SK-N-SH treated with all-trans-retinoic acid at 6 μM for 48 hours (cell line): ENCODE measurements around the gene GNG14.

ENCODE experiments used
- ATAC-seq: fragments of 200-7000 bp; cut with Tn5 transposase; 3 replicates; pipeline ENCODE4 v1.9.1; 2020; ENCODE audit warnings: mild to moderate bottlenecking, moderate library complexity
- BACH2 ChIP-seq: fragments of 250-450 bp; sonication (Bioruptor Pico); IDR thresholded peaks from 2 replicates; pipeline ENCODE4 v1.9.0; 2021; ENCODE audit warnings: mild to moderate bottlenecking, borderline replicate concordance
- CSDC2 ChIP-seq: fragments of 250-450 bp; sonication (Bioruptor Pico); IDR thresholded peaks from 2 replicates; pipeline ENCODE4 v1.5.0; 2020; ENCODE audit warnings: mild to moderate bottlenecking, moderate library complexity
- GLIS3 ChIP-seq: fragments of 250-450 bp; sonication (Bioruptor Pico); IDR thresholded peaks from 2 replicates; pipeline ENCODE4 v1.5.0; 2020; ENCODE audit warnings: mild to moderate bottlenecking, moderate library complexity
- ISL1 ChIP-seq: fragments of 250-450 bp; sonication (Bioruptor Pico); IDR thresholded peaks from 2 replicates; pipeline ENCODE4 v2.1.2; 2022; ENCODE audit warnings: mild to moderate bottlenecking, moderate library complexity
- OSR1 ChIP-seq: fragments of 250-450 bp; sonication (Bioruptor Pico); IDR thresholded peaks from 2 replicates; pipeline ENCODE4 v1.8.0; 2022; ENCODE audit warnings: moderate library complexity, mild to moderate bottlenecking, inconsistent platforms
- PPARA ChIP-seq: fragments of 250-450 bp; sonication (Bioruptor Pico); IDR thresholded peaks from 2 replicates; pipeline ENCODE4 v1.5.0; 2020; ENCODE audit warnings: mild to moderate bottlenecking, borderline replicate concordance
- RARB ChIP-seq: fragments of 250-450 bp; sonication (Bioruptor Pico); IDR thresholded peaks from 2 replicates; pipeline ENCODE4 v1.8.0; 2021; ENCODE audit warnings: mild to moderate bottlenecking, moderate library complexity
- SNAI2 ChIP-seq: fragments of 250-450 bp; sonication (Bioruptor Pico); IDR thresholded peaks from 2 replicates; pipeline ENCODE4 v1.5.0; 2020; ENCODE audit warnings: mild to moderate bottlenecking, moderate library complexity
- TCF4 ChIP-seq: fragments of 250-450 bp; sonication (Bioruptor Pico); IDR thresholded peaks from 2 replicates; pipeline ENCODE4 v1.8.0; 2021; ENCODE audit warnings: mild to moderate bottlenecking, moderate library complexity, borderline replicate concordance
- TOX ChIP-seq: fragments of 250-450 bp; sonication (Bioruptor Pico); IDR thresholded peaks from 2 replicates; pipeline ENCODE4 v1.8.0; 2021; ENCODE audit warnings: mild to moderate bottlenecking, moderate library complexity, borderline replicate concordance
- ZC3H10 ChIP-seq: fragments of 250-450 bp; sonication (Bioruptor Pico); IDR thresholded peaks from 2 replicates; pipeline ENCODE4 v1.5.1; 2021; ENCODE audit warnings: mild to moderate bottlenecking, moderate library complexity
- ZFP3 ChIP-seq: fragments of 250-450 bp; sonication (Bioruptor Pico); IDR thresholded peaks from 2 replicates; pipeline ENCODE4 v1.5.0; 2020; ENCODE audit warnings: mild to moderate bottlenecking, moderate library complexity
- ZFP30 ChIP-seq: fragments of 450-650 bp; formaldehyde crosslinking; IDR thresholded peaks from 2 replicates; pipeline ENCODE4 v1.5.0; 2022; ENCODE audit warnings: mild to moderate bottlenecking, moderate library complexity
- ZNF565 ChIP-seq: fragments of 450-650 bp; formaldehyde crosslinking; conservative IDR thresholded peaks from 2 replicates; pipeline ENCODE4 v1.5.0; 2020; ENCODE audit warnings: low read depth, mild to moderate bottlenecking, moderate library complexity
- ZNF70 ChIP-seq: fragments of 450-650 bp; formaldehyde crosslinking; IDR thresholded peaks from 2 replicates; pipeline ENCODE4 v1.5.0; 2020; ENCODE audit warnings: mild to moderate bottlenecking, moderate library complexity
- TF ChIP-seq, protein P1 (sequence below): fragments of 250-450 bp; sonication (Bioruptor Pico); IDR thresholded peaks from 2 replicates; pipeline ENCODE4 v1.5.0; 2020; ENCODE audit warnings: mild to moderate bottlenecking, moderate library complexity
- TF ChIP-seq, protein P2 (sequence below): fragments of 250-450 bp; sonication (Bioruptor Pico); IDR thresholded peaks from 2 replicates; pipeline ENCODE4 v1.5.1; 2021; ENCODE audit warnings: mild to moderate bottlenecking, moderate library complexity
- TF ChIP-seq, protein P3 (sequence below): fragments of 250-450 bp; sonication (Bioruptor Pico); IDR thresholded peaks from 2 replicates; pipeline ENCODE4 v1.8.0; 2021; ENCODE audit warnings: low read depth, mild to moderate bottlenecking, moderate library complexity, borderline replicate concordance
- TF ChIP-seq, protein P4 (sequence below): fragments of 250-450 bp; sonication (Bioruptor Pico); IDR thresholded peaks from 2 replicates; pipeline ENCODE4 v1.8.0; 2020; ENCODE audit warnings: mild to moderate bottlenecking, moderate library complexity, borderline replicate concordance
- TF ChIP-seq, protein P5 (sequence below): fragments of 250-450 bp; sonication (Bioruptor Pico); IDR thresholded peaks from 2 replicates; pipeline ENCODE4 v1.5.1; 2020; ENCODE audit warnings: low read depth, mild to moderate bottlenecking, moderate library complexity

Gene GNG14

DNA sequence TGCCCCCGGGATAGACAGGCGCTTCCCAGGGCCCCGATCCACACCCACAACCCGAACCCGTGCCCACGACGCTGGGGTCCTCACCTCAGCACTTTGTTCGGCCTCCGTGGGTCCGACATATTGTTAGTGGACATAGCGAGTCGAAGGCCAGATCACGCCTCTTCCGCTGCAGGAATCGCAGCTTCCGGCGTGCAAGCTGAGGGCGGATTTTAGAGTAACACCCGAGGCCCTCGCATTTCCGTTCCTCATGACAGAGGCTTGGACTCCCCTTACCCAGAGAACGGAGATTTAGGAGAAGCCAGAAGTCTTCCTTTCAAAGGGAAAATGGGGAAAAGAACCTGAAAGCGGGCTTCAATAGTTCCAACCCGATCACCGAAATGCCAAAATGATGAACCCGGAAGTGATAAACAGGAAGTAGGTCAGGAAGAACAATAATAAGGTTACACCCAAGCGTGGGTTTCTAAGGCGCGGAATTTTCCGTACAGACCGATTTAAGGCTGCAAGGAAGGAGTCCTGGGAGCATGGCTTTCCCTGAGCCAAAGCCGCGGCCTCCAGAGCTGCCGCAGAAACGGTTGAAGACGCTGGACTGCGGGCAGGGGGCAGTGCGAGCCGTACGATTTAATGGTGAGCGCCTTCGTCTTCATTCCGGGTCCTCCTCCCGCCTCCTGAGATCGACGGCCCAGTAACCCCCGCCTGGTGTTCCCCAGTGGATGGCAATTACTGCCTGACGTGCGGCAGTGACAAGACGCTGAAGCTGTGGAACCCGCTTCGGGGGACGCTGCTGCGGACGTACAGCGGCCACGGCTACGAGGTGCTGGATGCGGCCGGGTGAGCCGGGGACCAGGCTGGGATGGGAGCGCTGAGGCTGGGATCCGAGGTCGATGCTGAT, 18.3 kb upstream of the GNG14 start:
- no peak for TF ChIP-seq OSR1 (CRISPR knock-in tag)
- no peak for TF ChIP-seq TOX (CRISPR knock-in tag)
- TF ChIP-seq RARB (CRISPR knock-in tag): no peak
- TF ChIP-seq GLIS3 (CRISPR knock-in tag): no peak
- no peak for TF ChIP-seq ZNF565 (CRISPR knock-in tag)
- TF ChIP-seq, protein P1, sequence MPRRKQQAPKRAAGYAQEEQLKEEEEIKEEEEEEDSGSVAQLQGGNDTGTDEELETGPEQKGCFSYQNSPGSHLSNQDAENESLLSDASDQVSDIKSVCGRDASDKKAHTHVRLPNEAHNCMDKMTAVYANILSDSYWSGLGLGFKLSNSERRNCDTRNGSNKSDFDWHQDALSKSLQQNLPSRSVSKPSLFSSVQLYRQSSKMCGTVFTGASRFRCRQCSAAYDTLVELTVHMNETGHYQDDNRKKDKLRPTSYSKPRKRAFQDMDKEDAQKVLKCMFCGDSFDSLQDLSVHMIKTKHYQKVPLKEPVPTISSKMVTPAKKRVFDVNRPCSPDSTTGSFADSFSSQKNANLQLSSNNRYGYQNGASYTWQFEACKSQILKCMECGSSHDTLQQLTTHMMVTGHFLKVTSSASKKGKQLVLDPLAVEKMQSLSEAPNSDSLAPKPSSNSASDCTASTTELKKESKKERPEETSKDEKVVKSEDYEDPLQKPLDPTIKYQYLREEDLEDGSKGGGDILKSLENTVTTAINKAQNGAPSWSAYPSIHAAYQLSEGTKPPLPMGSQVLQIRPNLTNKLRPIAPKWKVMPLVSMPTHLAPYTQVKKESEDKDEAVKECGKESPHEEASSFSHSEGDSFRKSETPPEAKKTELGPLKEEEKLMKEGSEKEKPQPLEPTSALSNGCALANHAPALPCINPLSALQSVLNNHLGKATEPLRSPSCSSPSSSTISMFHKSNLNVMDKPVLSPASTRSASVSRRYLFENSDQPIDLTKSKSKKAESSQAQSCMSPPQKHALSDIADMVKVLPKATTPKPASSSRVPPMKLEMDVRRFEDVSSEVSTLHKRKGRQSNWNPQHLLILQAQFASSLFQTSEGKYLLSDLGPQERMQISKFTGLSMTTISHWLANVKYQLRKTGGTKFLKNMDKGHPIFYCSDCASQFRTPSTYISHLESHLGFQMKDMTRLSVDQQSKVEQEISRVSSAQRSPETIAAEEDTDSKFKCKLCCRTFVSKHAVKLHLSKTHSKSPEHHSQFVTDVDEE (CRISPR knock-in tag): no peak
- TF ChIP-seq, protein P2, sequence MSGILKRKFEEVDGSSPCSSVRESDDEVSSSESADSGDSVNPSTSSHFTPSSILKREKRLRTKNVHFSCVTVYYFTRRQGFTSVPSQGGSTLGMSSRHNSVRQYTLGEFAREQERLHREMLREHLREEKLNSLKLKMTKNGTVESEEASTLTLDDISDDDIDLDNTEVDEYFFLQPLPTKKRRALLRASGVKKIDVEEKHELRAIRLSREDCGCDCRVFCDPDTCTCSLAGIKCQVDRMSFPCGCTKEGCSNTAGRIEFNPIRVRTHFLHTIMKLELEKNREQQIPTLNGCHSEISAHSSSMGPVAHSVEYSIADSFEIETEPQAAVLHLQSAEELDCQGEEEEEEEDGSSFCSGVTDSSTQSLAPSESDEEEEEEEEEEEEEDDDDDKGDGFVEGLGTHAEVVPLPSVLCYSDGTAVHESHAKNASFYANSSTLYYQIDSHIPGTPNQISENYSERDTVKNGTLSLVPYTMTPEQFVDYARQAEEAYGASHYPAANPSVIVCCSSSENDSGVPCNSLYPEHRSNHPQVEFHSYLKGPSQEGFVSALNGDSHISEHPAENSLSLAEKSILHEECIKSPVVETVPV: no peak
- no peak for TF ChIP-seq CSDC2 (CRISPR knock-in tag)
- TF ChIP-seq TCF4: no peak
- TF ChIP-seq BACH2 (CRISPR knock-in tag): no peak
- TF ChIP-seq, protein P3, sequence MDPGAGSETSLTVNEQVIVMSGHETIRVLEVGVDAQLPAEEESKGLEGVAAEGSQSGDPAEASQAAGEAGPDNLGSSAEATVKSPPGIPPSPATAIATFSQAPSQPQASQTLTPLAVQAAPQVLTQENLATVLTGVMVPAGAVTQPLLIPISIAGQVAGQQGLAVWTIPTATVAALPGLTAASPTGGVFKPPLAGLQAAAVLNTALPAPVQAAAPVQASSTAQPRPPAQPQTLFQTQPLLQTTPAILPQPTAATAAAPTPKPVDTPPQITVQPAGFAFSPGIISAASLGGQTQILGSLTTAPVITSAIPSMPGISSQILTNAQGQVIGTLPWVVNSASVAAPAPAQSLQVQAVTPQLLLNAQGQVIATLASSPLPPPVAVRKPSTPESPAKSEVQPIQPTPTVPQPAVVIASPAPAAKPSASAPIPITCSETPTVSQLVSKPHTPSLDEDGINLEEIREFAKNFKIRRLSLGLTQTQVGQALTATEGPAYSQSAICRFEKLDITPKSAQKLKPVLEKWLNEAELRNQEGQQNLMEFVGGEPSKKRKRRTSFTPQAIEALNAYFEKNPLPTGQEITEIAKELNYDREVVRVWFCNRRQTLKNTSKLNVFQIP (CRISPR knock-in tag): no peak
- no peak for TF ChIP-seq ZC3H10 (CRISPR knock-in tag)
- no peak for TF ChIP-seq PPARA (CRISPR knock-in tag)
- TF ChIP-seq, protein P4, sequence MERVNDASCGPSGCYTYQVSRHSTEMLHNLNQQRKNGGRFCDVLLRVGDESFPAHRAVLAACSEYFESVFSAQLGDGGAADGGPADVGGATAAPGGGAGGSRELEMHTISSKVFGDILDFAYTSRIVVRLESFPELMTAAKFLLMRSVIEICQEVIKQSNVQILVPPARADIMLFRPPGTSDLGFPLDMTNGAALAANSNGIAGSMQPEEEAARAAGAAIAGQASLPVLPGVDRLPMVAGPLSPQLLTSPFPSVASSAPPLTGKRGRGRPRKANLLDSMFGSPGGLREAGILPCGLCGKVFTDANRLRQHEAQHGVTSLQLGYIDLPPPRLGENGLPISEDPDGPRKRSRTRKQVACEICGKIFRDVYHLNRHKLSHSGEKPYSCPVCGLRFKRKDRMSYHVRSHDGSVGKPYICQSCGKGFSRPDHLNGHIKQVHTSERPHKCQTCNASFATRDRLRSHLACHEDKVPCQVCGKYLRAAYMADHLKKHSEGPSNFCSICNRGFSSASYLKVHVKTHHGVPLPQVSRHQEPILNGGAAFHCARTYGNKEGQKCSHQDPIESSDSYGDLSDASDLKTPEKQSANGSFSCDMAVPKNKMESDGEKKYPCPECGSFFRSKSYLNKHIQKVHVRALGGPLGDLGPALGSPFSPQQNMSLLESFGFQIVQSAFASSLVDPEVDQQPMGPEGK: no peak
- no peak for TF ChIP-seq ZFP30
- no peak for TF ChIP-seq ISL1 (CRISPR knock-in tag)
- no peak for TF ChIP-seq SNAI2 (CRISPR knock-in tag)
- peak; percentile 65 for ATAC-seq

DNA sequence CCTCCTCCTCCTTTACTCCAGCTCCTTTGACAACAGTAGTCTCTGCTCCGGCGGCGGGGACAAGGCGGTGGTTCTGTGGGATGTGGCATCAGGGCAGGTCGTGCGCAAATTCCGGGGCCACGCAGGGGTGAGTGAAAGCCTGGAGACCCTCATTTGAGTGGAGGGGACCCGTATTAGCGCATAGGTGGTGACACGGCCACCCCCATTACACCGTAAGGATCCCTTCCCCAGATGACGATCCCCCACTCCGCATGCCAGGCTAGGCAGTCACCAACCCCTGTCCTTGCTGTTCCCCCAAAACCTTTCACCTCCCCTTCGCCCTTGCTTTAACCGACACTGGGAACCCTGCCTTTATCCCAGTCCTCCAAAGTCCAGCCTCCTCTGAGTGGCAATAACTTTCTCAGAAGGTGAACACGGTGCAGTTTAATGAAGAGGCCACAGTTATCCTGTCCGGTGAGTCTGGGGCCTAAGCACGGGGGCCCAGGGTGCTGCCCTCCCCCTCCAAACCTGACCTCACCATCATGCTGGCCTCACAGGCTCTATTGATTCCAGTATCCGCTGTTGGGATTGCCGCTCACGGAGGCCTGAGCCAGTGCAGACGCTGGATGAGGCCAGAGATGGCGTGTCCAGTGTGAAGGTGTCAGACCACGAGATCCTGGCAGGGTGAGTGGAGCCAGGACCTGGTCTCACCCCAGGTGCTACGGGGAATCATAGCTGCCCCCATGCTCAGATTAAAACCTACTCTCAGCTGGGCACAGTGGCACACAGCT, 17.5 kb upstream of the GNG14 start:
- no peak for ATAC-seq
- TF ChIP-seq, protein P4: no peak
- TF ChIP-seq, protein P5, sequence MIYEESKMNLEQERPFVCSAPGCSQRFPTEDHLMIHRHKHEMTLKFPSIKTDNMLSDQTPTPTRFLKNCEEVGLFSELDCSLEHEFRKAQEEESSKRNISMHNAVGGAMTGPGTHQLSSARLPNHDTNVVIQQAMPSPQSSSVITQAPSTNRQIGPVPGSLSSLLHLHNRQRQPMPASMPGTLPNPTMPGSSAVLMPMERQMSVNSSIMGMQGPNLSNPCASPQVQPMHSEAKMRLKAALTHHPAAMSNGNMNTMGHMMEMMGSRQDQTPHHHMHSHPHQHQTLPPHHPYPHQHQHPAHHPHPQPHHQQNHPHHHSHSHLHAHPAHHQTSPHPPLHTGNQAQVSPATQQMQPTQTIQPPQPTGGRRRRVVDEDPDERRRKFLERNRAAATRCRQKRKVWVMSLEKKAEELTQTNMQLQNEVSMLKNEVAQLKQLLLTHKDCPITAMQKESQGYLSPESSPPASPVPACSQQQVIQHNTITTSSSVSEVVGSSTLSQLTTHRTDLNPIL: no peak
- TF ChIP-seq ZNF70 (no peak), TCF4 (no peak), ZFP3 (CRISPR knock-in tag) (no peak), SNAI2 (CRISPR knock-in tag) (no peak), BACH2 (CRISPR knock-in tag) (no peak), ZFP30 (no peak), GLIS3 (CRISPR knock-in tag) (no peak), PPARA (CRISPR knock-in tag) (no peak), OSR1 (CRISPR knock-in tag) (no peak), CSDC2 (CRISPR knock-in tag) (no peak), RARB (CRISPR knock-in tag) (no peak)
- TF ChIP-seq, protein P1 (CRISPR knock-in tag): no peak
- TF ChIP-seq, all 23 proteins: peak for 0
